Mesenchymal stem cell (in vitro differentiated cells and primary cell): ENCODE measurements around the gene TADA3.

Experiments
- DNase-seq: peaks from one replicate; pipeline ENCODE4 v3.0.0-alpha.2; 2013
- H2AFZ ChIP-seq: one replicate; pipeline ENCODE4 v1.6.1; 2013; ENCODE audit warnings: low read depth, mild to moderate bottlenecking, control low read depth, inconsistent platforms, low read length, moderate library complexity
- H2AK5ac ChIP-seq: 2 replicates; pipeline ENCODE4 v1.6.1; 2013; ENCODE audit warnings: low read length, moderate library complexity, mild to moderate bottlenecking, inconsistent platforms; ENCODE audit not compliant: severe bottlenecking
- H2BK120ac ChIP-seq: one replicate; pipeline ENCODE4 v1.6.1; 2013; ENCODE audit warnings: low read depth, mild to moderate bottlenecking, inconsistent platforms, low read length, moderate library complexity
- H2BK12ac ChIP-seq, 2 experiments: one replicate each; pipeline ENCODE4 v1.6.1; 2013; ENCODE audit warnings: inconsistent platforms in 2 of 2, low read length in 2 of 2, mild to moderate bottlenecking in 2 of 2, moderate library complexity in 2 of 2, control low read depth in 1 of 2
- H2BK15ac ChIP-seq: one replicate; pipeline ENCODE4 v1.6.1; 2013; ENCODE audit warnings: mild to moderate bottlenecking, low read depth, inconsistent platforms; ENCODE audit not compliant: poor library complexity, severe bottlenecking
- H2BK5ac ChIP-seq: 2 replicates; pipeline ENCODE4 v1.6.1; 2013; ENCODE audit warnings: low read depth, mild to moderate bottlenecking, low read length, control low read depth, inconsistent platforms; ENCODE audit not compliant: poor library complexity, severe bottlenecking
- H3K14ac ChIP-seq, 2 experiments: one replicate each; pipeline ENCODE4 v1.6.1; 2013; ENCODE audit warnings: inconsistent platforms in 2 of 2, low read length in 2 of 2, control low read depth in 1 of 2, mild to moderate bottlenecking in 1 of 2, moderate library complexity in 1 of 2
- H3K18ac ChIP-seq, 2 experiments: one replicate each; pipeline ENCODE4 v1.6.1; 2013; ENCODE audit warnings: inconsistent platforms in 2 of 2, low read length in 2 of 2, control low read depth in 1 of 2, low read depth in 1 of 2, mild to moderate bottlenecking in 1 of 2
- H3K23ac ChIP-seq, 2 experiments: one replicate each; pipeline ENCODE4 v1.6.1; 2013; ENCODE audit warnings: inconsistent platforms in 2 of 2, low read length in 2 of 2, mild to moderate bottlenecking in 2 of 2, moderate library complexity in 2 of 2, control low read depth in 1 of 2
- H3K27ac ChIP-seq: 2 replicates; pipeline ENCODE4 v1.5.1; 2013; ENCODE audit warnings: mild to moderate bottlenecking, moderate library complexity, low read length, control low read depth, inconsistent platforms; ENCODE audit not compliant: poor library complexity, severe bottlenecking
- H3K27me3 ChIP-seq, 2 experiments: 2 replicates each; pipeline versions ENCODE4 v1.6.1 to v1.7.0; 2013; ENCODE audit warnings: low read length in 2 of 2, mild to moderate bottlenecking in 2 of 2, moderate library complexity in 2 of 2, control low read depth in 1 of 2, inconsistent platforms in 1 of 2; ENCODE audit not compliant: control insufficient read depth in 1 of 2, insufficient read depth in 1 of 2
- H3K36me3 ChIP-seq, 2 experiments: 2 replicates each; pipeline versions ENCODE4 v1.6.1 to v1.7.0; 2013; ENCODE audit warnings: low read length in 2 of 2, control low read depth in 1 of 2, inconsistent platforms in 1 of 2, low read depth in 1 of 2, mild to moderate bottlenecking in 1 of 2; ENCODE audit not compliant: insufficient read depth in 2 of 2, control insufficient read depth in 1 of 2
- H3K4ac ChIP-seq, 2 experiments: one replicate each; pipeline ENCODE4 v1.6.1; 2013; ENCODE audit warnings: inconsistent platforms in 2 of 2, low read length in 2 of 2, mild to moderate bottlenecking in 2 of 2, moderate library complexity in 2 of 2, control low read depth in 1 of 2, low read depth in 1 of 2
- H3K4me1 ChIP-seq: 2 replicates; pipeline ENCODE4 v1.6.1; 2013; ENCODE audit warnings: low read depth, low read length, control low read depth; ENCODE audit not compliant: control insufficient read depth, insufficient read depth
- H3K4me2 ChIP-seq: 2 replicates; pipeline ENCODE4 v1.6.1; 2013; ENCODE audit warnings: low read length, mild to moderate bottlenecking, inconsistent platforms; ENCODE audit not compliant: poor library complexity, severe bottlenecking
- H3K4me3 ChIP-seq, 2 experiments: 2 replicates each; pipeline versions ENCODE4 v1.5.1 to v1.7.0; 2013; ENCODE audit warnings: low read length in 2 of 2, mild to moderate bottlenecking in 2 of 2, control low read depth in 1 of 2, low read depth in 1 of 2; ENCODE audit not compliant: insufficient read depth in 1 of 2
- H3K79me1 ChIP-seq: replicated peaks from 2 replicates; pipeline ENCODE4 v1.6.1; 2013; ENCODE audit warnings: mild to moderate bottlenecking, control low read depth, low read length, inconsistent platforms; ENCODE audit not compliant: poor library complexity, severe bottlenecking
- H3K9ac ChIP-seq: 2 replicates; pipeline ENCODE4 v1.7.0; 2013; ENCODE audit warnings: mild to moderate bottlenecking, low read length, moderate library complexity
- H3K9me3 ChIP-seq: 2 replicates; pipeline ENCODE4 v1.7.0; 2013; ENCODE audit warnings: mild to moderate bottlenecking, low read length; ENCODE audit not compliant: control insufficient read depth
- H4K8ac ChIP-seq: one replicate; pipeline ENCODE4 v1.6.1; 2013; ENCODE audit warnings: inconsistent platforms, mild to moderate bottlenecking, low read length, moderate library complexity
- H4K91ac ChIP-seq: one replicate; pipeline ENCODE4 v1.6.1; 2013; ENCODE audit warnings: mild to moderate bottlenecking, low read length, inconsistent platforms
- WGBS: methylation state at CpG from one replicate; pipeline ENCODE4 v1.1.7; 2013; ENCODE audit warnings: mixed read lengths; 5-methylcytosine and 5-hydroxymethylcytosine counted together

Gene TADA3

GRCh38 chr3:9779721-9780457 lies 12.4 kb downstream of the TADA3 start:
- H2BK12ac ChIP-seq: no peak overlapping the region

GRCh38 chr3:9779075-9779593 lies 13.1 kb downstream of the TADA3 start:
- H2BK12ac ChIP-seq: no peak overlapping the region
- no peak overlapping the region for H3K4ac ChIP-seq
- no peak overlapping the region for H2BK15ac ChIP-seq
- H3K9me3 ChIP-seq: no peaks in the 10 kb centered on the region
- H3K4me2 ChIP-seq: no peak overlapping the region
- no peak overlapping the region for H3K27ac ChIP-seq
- no peak overlapping the region for H2AFZ ChIP-seq
- no peak overlapping the region for H4K8ac ChIP-seq
- no peak overlapping the region for H4K91ac ChIP-seq
- no peak for DNase-seq
- no peak overlapping the region for H2AK5ac ChIP-seq
- WGBS: 96% methylated on average over 4 of the region's 6 CpGs
- H3K27me3 ChIP-seq: no peaks in the 10 kb centered on the region
- peaks cover 2% of the 10 kb centered on the region for H3K4me1 ChIP-seq
- H2BK5ac ChIP-seq: no peak overlapping the region
- no peak overlapping the region for H3K18ac ChIP-seq
- H3K14ac ChIP-seq: no peak overlapping the region
- H2BK120ac ChIP-seq: no peak overlapping the region
- peaks cover 29 to 43% of the 10 kb centered on the region in 2 experiments for H3K36me3 ChIP-seq
- peaks cover 4% of the 10 kb centered on the region for H3K79me1 ChIP-seq
- H3K9ac ChIP-seq: no peak overlapping the region
- no peak overlapping the region for H3K4me3 ChIP-seq
- no peak overlapping the region for H3K23ac ChIP-seq

More at GRCh38 chr3:9779721-9780457, 12.4 kb downstream of the TADA3 start:
- 98% methylated on average over 7 of the region's 8 CpGs for WGBS
- H2AFZ ChIP-seq: no peak overlapping the region
- no peak for DNase-seq
- no peak overlapping the region for H2BK5ac ChIP-seq
- no peak overlapping the region for H2BK15ac ChIP-seq
- H2BK120ac ChIP-seq: no peak overlapping the region
- peaks cover 2% of the 10 kb centered on the region for H3K4me1 ChIP-seq
- H3K4me2 ChIP-seq: no peak overlapping the region
- no peaks in the 10 kb centered on the region for H3K9me3 ChIP-seq
- H3K27me3 ChIP-seq: no peaks in the 10 kb centered on the region
- H3K79me1 ChIP-seq: peaks cover 4% of the 10 kb centered on the region
- peaks cover 33 to 49% of the 10 kb centered on the region in 2 experiments for H3K36me3 ChIP-seq
- no peak overlapping the region for H3K14ac ChIP-seq
- H3K4ac ChIP-seq: no peak overlapping the region
- peak overlapping the region in 1 of 2 experiments; percentile 8 for H3K4me3 ChIP-seq
- H3K18ac ChIP-seq: no peak overlapping the region
- H2AK5ac ChIP-seq: no peak overlapping the region
- no peak overlapping the region for H3K9ac ChIP-seq
- no peak overlapping the region for H4K8ac ChIP-seq
- no peak overlapping the region for H3K27ac ChIP-seq
- H3K23ac ChIP-seq: no peak overlapping the region
- no peak overlapping the region for H4K91ac ChIP-seq

- H3K9me3 ChIP-seq: no peaks in the 10 kb centered on the region
- H3K23ac ChIP-seq: no peak overlapping the region
- no peak overlapping the region for H2BK5ac ChIP-seq
- H2BK12ac ChIP-seq: no peak overlapping the region
- DNase-seq: no peak
- peaks cover 23 to 37% of the 10 kb centered on the region in 2 experiments for H3K36me3 ChIP-seq
- 83% methylated on average over 5 of the region's 5 CpGs for WGBS
- no peak overlapping the region for H2AFZ ChIP-seq
- H2BK120ac ChIP-seq: no peak overlapping the region
- no peak overlapping the region for H3K18ac ChIP-seq
- peak overlapping the region; percentile 64 for H3K9ac ChIP-seq
- peaks cover 1% of the 10 kb centered on the region for H3K79me1 ChIP-seq
- H3K27ac ChIP-seq: no peak overlapping the region
- H2AK5ac ChIP-seq: no peak overlapping the region
- H3K4me2 ChIP-seq: no peak overlapping the region
- no peak overlapping the region for H3K4me3 ChIP-seq
- H3K14ac ChIP-seq: no peak overlapping the region
- H3K4ac ChIP-seq: no peak overlapping the region
- peaks cover 2% of the 10 kb centered on the region for H3K4me1 ChIP-seq
- no peak overlapping the region for H4K91ac ChIP-seq
- no peak overlapping the region for H2BK15ac ChIP-seq
- no peak overlapping the region for H4K8ac ChIP-seq
- H3K27me3 ChIP-seq: no peaks in the 10 kb centered on the region
These were observed 13.9 kb downstream of the TADA3 start for GRCh38 chr3:9778143-9779074.

GRCh38 chr3:9777694-9778021 lies 14.6 kb downstream of the TADA3 start:
- Histone ChIP-seq H3K4me1 (peaks cover 2% of the 10 kb centered on the region), H2AK5ac (no peak overlapping the region), H3K27me3 (no peaks in the 10 kb centered on the region), H2BK12ac (no peak overlapping the region), H3K9me3 (no peaks in the 10 kb centered on the region), H2BK120ac (no peak overlapping the region), H3K4me2 (no peak overlapping the region), H3K4me3 (no peak overlapping the region), H3K27ac (no peak overlapping the region), H3K36me3 (peaks cover 23 to 31% of the 10 kb centered on the region in 2 experiments), H3K18ac (no peak overlapping the region), H3K14ac (no peak overlapping the region), H4K8ac (no peak overlapping the region), H3K9ac (peak overlapping the region; percentile 24), H3K23ac (no peak overlapping the region), H3K4ac (no peak overlapping the region), H4K91ac (no peak overlapping the region), H2AFZ (no peak overlapping the region), H3K79me1 (peaks cover 1% of the 10 kb centered on the region), H2BK15ac (no peak overlapping the region), H2BK5ac (no peak overlapping the region)
- 100% methylated on average over 1 of the region's 1 CpG for WGBS
- DNase-seq: no peak
